ENCODE results near the gene KBTBD12.
"Not testable (repeated sequence)": the region's sequence is repeated elsewhere in the genome, so short reads cannot be mapped to it uniquely, and the experiment has no call there.

Gene KBTBD12, protein sequence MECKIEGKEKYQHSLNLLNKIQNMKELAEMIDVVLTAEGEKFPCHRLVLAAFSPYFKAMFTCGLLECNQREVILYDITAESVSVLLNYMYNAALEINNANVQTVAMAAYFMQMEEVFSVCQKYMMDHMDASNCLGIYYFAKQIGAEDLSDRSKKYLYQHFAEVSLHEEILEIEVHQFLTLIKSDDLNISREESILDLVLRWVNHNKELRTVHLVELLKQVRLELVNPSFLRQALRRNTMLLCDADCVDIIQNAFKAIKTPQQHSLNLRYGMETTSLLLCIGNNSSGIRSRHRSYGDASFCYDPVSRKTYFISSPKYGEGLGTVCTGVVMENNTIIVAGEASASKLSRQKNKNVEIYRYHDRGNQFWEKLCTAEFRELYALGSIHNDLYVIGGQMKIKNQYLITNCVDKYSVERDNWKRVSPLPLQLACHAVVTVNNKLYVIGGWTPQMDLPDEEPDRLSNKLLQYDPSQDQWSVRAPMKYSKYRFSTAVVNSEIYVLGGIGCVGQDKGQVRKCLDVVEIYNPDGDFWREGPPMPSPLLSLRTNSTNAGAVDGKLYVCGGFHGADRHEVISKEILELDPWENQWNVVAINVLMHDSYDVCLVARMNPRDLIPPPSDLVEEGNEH

GRCh38 chr3:127915115-127915936 lies at the start of gene KBTBD12:
Gene KBTBD12, plus strand, starts transcription at chr3:127915232. Its CDS starts 7,830 bp downstream, at chr3:127923062.
- no peak for DNase-seq

GRCh38 chr3:127865941-127866340 lies 49.1 kb upstream of the KBTBD12 start:
- DNase-seq, result no peak

DNA sequence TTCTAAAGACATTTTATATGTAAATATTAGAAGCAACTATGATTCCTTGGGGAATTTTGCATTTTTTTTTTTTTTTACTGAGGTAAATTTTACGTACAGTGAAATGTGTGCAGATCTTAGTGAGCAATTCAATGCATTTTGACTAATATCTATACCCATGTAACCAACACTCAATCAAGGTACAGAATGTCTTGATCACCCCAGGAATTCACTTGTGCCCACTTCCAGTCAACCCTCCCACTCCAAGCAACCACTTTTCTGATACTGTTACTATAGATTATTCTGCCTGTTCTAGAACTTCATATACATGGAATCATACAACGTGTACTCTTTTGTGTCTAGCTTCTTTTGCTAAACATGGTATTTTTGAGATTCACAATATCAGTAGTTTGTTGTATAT lies 47.6 kb upstream of the KBTBD12 start:
- DNase-seq, result no peak

GRCh38 chr3:127867986-127868385 lies 47.0 kb upstream of the KBTBD12 start:
- DNase-seq, result no peak

DNA sequence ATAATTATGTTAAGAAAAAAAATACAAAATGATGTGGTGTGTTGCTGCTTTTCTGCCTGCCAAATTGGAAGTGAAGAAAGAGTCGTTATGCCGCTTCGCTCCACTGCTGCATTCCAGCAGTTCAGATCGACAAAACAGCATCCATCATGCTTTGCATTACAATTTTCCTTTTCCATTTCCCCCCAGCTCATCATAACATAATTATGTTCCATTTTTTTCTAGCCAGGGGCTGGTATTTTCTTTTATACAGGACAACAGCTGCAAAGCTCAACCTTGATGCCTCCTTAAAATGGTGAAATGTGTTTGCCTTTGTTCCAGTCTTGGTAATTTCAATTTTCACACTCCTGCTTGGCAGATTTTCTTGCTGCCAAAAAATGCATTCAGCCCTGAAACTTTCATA lies 44.9 kb upstream of the KBTBD12 start:
- no peak for DNase-seq

DNA sequence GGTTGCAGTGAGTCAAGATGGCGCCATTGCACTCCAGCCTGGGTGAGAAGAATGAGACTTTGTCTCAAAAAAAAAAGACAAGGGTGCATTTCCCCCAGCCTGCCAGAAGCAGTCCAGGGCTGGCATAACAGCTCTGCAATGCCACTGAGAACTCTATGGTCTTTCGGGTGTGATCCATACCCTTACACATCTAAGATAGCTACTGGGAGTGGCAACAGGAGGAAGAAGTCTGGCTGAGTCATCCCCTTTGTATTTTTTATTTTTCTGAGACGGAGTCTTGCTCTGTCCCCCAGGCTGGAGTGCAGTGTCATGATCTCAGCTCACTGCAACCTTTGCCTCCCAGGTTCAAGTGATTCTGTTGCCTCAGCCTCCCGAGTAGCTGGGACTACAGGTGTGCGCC lies 40.9 kb upstream of the KBTBD12 start:
- not testable (repeated sequence) for DNase-seq

DNA sequence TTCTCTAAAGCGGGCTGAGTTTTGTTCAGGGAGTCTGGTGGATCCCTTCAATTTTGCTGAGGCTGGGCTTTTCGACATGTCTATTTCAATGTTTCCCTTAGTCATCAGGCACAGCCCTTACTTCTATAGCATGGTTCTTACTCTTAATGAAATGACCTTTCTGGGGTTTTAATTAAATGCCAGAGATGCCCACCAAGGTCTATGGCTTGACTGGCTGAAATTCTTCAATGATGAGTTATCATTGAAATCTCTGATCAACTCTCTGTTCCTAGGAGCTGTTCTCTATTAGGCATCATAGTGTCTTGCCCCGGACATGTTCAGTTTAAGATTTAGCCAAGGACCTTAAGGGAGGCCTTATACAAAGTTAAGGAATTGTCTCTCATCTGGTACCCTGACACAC lies 33.4 kb upstream of the KBTBD12 start:
- no peak for DNase-seq

GRCh38 chr3:127884041-127884440 lies 31.0 kb upstream of the KBTBD12 start:
- DNase-seq, result no peak

GRCh38 chr3:127886231-127886955 lies 28.6 kb upstream of the KBTBD12 start:
- no peak for DNase-seq

- no peak for DNase-seq
Observed at GRCh38 chr3:127886956-127887231, 28.1 kb upstream of the KBTBD12 start.

DNA sequence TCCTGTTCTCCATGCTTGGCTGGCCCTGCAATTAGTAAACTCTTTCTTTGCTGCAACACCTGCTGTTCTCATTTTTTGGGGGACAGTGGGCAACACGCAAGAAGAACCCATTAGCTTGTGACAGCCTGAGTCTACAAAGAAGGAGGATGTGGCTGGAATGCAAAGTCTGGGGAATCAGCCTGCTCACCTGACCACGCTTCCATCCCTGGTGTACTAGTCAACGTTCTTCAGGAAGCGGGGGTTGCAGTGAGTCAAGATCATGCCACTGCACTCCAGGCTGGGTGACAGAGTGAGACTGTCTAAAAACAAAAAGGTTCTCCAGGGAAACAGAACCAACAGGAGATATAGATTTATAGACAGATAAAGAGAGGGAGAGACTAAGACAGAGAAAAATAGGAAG lies 27.7 kb upstream of the KBTBD12 start:
- DNase-seq, result no peak

- DNase-seq, result no peak
Observed at GRCh38 chr3:127888156-127888555, 26.9 kb upstream of the KBTBD12 start.

GRCh38 chr3:127888564-127889107 lies 26.4 kb upstream of the KBTBD12 start:
- DNase-seq, result no peak

DNA sequence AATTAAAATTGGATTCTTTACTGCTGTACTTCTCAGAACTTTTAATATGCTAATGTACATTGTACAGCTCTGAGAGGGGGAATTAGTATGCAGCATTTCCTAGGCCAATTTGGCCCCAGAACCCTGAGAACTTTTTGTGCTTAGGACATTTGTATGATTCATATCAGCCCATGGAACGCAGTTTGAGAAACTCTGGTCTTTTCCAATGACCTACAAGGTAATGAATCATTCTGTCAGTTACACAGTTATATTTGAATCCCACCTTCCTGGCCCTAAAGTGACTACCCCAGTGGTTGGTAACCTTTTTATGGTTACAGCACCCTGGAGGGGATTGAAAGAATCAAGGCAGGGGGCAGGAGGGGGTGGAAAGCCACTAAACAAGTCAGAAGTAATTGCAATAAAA lies 25.6 kb upstream of the KBTBD12 start:
- no peak for DNase-seq

DNA sequence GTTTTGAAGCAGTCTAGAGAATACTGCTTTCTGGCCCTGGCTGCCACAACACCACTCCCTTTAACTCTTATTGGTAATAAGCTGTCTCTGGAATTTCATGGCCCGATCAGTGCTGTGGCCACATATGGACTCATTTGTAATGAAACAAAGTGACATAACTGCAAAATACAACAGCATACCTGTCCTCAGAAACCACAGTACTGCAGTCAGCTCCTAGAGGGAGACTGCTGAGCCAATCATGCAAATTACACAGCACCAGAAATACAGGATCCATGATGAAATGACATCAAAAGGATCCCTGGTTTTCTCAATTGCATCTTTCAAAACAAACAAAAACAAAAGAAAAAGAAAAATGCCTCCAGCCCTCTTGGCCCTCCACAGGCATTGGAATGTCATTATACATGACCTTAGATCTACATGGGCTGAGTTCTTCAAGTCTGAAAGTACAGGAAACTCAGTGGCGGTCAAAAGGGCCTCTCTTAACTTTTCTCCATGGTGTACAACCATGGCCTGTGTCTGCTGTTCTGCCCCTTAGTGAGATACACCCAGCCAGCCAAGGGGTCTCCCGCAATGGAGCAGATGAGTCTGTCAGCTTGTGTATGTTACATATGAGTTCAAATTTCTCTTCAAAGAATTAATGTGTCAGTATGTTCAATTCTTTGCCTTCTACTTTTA lies 24.9 kb upstream of the KBTBD12 start:
- no peak for DNase-seq

DNA sequence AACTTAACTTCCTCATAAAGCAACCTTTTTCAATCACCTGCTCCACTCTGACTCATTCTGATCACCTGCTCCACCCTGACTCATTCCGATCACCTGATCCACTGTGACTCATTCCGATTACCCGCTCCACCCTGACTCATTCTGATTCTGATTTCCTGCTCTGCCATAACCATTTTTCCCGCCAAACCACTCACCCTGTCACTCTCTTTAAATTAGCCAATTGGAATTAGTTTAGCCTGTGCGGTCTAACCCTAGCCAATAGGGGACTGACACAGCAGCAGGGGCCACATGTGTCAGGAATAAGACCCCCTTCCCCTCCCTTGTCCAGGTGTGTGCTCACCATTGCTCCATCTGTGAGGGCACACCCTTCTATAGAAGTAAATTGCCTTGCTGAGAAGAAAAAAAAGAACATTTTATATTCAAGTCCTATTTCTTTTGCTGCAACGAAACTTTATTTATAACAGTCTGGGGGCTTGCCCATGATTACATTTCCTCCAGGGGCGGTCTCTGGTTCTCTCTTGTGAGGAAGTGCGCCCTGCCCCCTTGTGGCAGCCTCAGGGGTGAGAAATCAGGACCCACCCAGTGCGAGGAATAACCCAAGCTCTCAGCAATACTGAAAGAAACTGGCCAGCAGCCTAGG lies 24.3 kb upstream of the KBTBD12 start:
- DNase-seq, result not testable (repeated sequence)

- DNase-seq, result no peak
Observed at GRCh38 chr3:127894481-127894880, 20.6 kb upstream of the KBTBD12 start.

GRCh38 chr3:127899200-127899599 lies 15.8 kb upstream of the KBTBD12 start:
- DNase-seq, result no peak

DNA sequence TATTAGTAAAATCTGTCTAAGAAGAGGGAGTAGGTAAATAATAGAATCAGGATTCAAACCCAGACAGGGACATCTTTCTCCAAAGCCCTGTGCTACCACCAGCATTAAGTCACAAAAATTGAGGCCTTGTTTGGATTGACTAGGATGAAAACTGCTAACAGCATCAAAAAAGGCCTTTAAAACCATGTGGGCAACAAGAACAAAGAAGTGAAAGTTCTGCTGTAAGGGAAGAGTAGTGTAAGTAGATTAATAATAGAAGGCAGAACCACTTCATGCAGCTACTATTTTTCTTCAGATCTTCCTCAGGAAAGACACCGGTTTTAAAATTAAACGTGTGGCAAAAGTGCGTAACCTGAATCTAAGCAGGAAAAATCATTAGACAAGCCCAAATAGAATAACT lies 15.3 kb upstream of the KBTBD12 start:
- no peak for DNase-seq

- DNase-seq, result no peak
Observed at GRCh38 chr3:127900536-127900935, 14.5 kb upstream of the KBTBD12 start.

DNA sequence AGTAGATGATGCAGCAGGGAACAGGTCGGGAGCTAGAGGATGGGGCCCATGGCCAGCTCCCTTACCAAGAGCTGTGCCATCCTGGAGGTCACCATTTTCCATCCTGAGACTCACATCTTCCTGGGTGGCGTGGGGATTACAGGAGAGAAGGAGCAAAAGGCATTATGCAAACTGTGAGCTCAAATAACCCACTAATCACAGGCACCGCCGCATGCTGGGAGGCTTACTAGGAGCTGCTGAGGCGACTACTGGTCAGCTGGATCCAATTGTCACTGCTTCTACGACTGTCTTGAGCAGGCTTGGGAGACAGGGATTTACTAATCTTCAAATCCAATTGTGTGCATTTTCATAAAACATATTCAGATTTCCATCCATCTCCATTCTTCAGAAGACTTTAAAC lies 12.5 kb upstream of the KBTBD12 start:
- DNase-seq, result no peak
